H1 (cell line): ENCODE data around the gene IQSEC3.

Experiments
- EP300 ChIP-seq, 2 experiments: IDR thresholded peaks; 1 replicate in 1 of 2; 2 replicates in 1 of 2; pipeline ENCODE4 v1.6.1; 2011 to 2012; ENCODE audit warnings: low read depth in 2 of 2, low read length in 2 of 2, mild to moderate bottlenecking in 2 of 2, borderline replicate concordance in 1 of 2, inconsistent platforms in 1 of 2, moderate library complexity in 1 of 2
- KDM1A ChIP-seq: fragments of 200-600, 300-600 bp; sonication (generic); IDR thresholded peaks from 2 replicates; pipeline ENCODE4 v1.7.1; 2016; ENCODE audit warnings: mild to moderate bottlenecking, low read length, borderline replicate concordance
- POLR2AphosphoS5 ChIP-seq: IDR thresholded peaks from 2 replicates; pipeline ENCODE4 v1.6.1; 2011; ENCODE audit warnings: low read depth, low read length
- TF ChIP-seq, protein P1 (sequence below), 3 experiments: IDR thresholded peaks; 1 replicate in 2 of 3; 2 replicates in 1 of 3; pipeline versions ENCODE4 v1.5.1 to v1.6.1; 2011; ENCODE audit warnings: low read length in 3 of 3, mild to moderate bottlenecking in 3 of 3, inconsistent platforms in 2 of 3, low read depth in 1 of 3, moderate library complexity in 1 of 3; ENCODE audit not compliant: insufficient read depth in 1 of 3; ENCODE audit errors: control extremely low read depth in 1 of 3

DNA sequence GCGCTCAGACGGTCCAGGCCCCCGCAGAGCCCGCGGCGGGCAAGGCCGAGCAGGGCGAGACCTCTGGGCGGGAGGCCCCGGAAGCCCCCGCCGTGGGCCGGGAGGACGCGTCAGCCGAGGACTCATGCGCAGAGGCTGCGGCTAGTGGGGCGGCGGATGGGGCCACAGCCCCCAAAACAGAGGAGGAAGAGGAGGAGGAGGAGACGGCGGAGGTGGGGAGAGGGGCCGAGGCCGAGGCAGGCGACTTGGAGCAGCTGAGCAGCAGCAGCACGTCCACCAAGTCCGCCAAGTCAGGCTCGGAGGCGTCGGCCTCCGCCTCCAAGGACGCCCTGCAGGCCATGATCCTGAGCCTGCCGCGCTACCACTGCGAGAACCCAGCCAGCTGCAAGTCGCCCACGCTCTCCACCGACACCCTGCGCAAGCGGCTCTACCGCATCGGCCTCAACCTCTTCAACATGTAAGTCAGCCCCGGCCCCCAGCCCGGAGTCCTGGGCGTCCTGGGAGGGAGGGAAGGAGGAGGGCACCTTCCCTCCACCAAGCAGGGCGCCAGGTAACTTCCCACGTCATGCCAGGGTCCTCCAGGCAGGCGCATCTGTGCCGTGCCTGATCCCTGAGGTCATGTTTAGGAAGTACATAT lies 72.4 kb downstream of the IQSEC3 start:
- TF ChIP-seq, protein P1, sequence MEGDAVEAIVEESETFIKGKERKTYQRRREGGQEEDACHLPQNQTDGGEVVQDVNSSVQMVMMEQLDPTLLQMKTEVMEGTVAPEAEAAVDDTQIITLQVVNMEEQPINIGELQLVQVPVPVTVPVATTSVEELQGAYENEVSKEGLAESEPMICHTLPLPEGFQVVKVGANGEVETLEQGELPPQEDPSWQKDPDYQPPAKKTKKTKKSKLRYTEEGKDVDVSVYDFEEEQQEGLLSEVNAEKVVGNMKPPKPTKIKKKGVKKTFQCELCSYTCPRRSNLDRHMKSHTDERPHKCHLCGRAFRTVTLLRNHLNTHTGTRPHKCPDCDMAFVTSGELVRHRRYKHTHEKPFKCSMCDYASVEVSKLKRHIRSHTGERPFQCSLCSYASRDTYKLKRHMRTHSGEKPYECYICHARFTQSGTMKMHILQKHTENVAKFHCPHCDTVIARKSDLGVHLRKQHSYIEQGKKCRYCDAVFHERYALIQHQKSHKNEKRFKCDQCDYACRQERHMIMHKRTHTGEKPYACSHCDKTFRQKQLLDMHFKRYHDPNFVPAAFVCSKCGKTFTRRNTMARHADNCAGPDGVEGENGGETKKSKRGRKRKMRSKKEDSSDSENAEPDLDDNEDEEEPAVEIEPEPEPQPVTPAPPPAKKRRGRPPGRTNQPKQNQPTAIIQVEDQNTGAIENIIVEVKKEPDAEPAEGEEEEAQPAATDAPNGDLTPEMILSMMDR (IDR thresholded peaks at IDR 0.05; ENCODE audit: control extremely low read depth in 1 of 3, insufficient read depth in 1 of 3, low read depth in 1 of 3, low read length in 3 of 3): no peak
- no peak for TF ChIP-seq POLR2AphosphoS5
- TF ChIP-seq KDM1A: no peak
- TF ChIP-seq EP300 (IDR thresholded peaks at IDR 0.05; ENCODE audit: borderline replicate concordance in 1 of 2, low read depth in 2 of 2, low read length in 2 of 2): no peak
